GM08714 (cell line): ENCODE data around the gene MAN1A2.
"Not testable (repeated sequence)": the region's sequence is repeated elsewhere in the genome, so short reads cannot be mapped to it uniquely, and the experiment has no call there.

Experiments
- H3K4me3 ChIP-seq: fragments of 200-500 bp; sonication (Bioruptor generic); 2 replicates; pipeline ENCODE4 v1.5.1; 2014; ENCODE audit warnings: mild to moderate bottlenecking, low read length, inconsistent platforms
- ZNF274 ChIP-seq: IDR thresholded peaks from 2 replicates; pipeline ENCODE4 v1.6.1; 2012; ENCODE audit warnings: mild to moderate bottlenecking, low read depth, low read length

MAN1A2 gene

DNA sequence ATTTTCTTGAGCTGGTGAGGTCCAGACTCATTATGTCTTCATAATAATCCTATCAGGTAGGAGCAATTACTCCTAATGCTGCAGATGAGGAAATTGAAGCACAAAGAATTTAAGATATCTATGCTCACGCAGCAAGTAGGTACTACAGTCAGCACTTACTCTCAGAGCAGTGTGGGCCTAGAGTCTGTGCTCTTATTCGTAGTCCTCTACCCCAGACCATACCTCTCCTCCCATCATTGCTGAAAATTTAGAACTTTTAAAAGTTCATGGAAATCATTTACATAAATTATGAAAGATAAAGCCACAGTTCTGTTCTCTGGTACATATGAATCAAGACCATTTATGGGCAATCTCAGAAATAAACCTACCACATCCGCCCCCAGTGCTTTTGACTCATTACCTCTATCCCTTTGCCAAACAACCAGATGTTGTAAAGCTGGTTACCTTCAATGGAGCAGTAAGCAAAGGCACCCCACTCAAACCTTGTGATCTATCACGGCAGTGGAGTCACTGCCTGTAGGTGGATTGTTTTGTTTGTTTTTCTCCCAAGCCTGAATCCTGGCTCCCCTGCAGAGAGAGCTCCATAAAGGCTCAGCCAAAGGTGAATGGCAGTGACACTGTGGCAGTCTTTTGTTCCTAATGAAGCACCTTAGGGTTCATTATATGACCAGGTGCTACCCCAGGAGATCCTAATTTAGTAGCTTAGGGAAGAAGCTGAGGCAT lies 20.9 kb upstream of the MAN1A2 start:
- H3K4me3 ChIP-seq, result no peak overlapping the region
- no peak for TF ChIP-seq ZNF274

DNA sequence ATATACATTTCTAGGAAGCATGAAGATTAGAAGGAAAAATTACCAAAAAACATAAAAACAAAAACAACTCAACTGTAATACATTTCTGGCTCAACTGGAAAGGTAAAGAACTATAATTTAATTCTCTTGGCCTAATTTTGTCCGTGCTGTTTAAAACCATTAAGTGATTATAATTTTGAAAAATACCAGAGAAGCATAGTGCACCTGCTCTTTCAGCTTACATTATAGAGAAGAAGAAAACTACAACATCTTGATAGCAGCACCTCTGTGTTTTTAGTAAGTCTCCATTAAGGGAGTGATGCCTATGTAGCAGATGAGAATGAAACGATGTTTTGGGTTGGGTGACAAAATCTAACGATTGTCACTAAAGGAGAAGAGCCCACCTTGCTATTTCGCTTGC lies 19.3 kb upstream of the MAN1A2 start:
- TF ChIP-seq ZNF274, result no peak
- no peak overlapping the region for H3K4me3 ChIP-seq

DNA sequence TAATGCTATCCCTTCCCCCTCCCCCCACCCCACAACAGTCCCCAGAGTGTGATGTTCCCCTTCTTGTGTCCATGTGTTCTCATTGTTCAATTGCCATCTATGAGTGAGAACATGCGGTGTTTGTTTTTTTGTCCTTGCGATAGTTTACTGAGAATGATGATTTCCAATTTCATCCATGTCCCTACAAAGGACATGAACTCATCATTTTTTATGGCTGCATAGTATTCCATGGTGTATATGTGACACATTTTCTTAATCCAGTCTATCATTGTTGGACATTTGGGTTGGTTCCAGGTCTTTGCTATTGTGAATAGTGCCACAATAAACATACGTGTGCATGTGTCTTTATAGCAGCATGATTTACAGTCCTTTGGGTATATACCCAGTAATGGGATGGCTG lies 14.6 kb upstream of the MAN1A2 start:
- not testable (repeated sequence) for H3K4me3 ChIP-seq

DNA sequence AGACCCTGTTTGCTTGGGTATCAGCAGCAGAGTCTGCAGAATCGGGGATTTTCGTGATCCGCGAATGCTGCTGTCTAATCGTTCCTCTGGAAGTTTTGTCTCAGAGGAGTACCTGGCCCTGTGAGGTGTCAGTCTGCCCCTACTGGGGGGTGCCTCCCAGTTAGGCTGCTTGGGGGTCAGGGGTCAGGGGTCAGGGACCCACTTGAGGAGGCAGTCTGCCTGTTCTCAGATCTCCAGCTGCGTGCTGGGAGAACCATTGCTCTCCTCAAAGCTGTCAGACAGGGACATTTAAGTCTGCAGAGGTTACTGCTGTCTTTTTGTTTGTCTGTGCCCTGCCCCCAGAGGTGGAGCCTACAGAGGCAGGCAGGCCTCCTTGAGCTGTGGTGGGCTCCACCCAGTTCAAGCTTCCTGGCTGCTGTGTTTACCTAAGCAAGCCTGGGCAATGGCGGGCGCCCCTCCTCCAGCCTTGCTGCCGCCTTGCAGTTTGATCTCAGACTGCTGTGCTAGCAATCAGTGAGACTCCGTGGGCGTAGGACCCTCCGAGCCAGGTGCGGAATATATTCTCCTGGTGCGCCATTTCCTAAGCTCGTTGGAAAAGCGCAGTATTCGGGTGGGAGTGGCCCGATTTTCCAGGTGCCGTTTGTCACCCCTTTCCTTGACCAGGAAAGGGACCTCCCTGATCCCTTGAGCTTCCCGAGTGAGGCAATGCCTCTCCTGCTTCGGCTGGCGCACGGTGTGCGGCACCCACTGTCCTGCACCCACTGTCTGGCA lies 9.2 kb upstream of the MAN1A2 start:
- H3K4me3 ChIP-seq, result not testable (repeated sequence)

DNA sequence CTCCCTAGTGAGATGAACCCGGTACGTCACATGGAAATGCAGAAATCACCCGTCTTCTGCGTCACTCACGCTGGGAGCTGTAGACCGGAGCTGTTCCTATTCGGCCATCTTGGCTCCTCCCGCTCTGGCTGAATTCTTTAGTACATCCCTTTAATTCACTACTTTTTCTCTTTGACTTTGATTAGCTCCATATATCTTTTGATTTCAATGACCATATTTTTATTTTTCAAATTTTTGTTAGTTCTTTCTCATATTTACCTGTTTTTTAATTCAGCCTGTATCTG lies 8.7 kb upstream of the MAN1A2 start:
- H3K4me3 ChIP-seq, result not testable (repeated sequence)

DNA sequence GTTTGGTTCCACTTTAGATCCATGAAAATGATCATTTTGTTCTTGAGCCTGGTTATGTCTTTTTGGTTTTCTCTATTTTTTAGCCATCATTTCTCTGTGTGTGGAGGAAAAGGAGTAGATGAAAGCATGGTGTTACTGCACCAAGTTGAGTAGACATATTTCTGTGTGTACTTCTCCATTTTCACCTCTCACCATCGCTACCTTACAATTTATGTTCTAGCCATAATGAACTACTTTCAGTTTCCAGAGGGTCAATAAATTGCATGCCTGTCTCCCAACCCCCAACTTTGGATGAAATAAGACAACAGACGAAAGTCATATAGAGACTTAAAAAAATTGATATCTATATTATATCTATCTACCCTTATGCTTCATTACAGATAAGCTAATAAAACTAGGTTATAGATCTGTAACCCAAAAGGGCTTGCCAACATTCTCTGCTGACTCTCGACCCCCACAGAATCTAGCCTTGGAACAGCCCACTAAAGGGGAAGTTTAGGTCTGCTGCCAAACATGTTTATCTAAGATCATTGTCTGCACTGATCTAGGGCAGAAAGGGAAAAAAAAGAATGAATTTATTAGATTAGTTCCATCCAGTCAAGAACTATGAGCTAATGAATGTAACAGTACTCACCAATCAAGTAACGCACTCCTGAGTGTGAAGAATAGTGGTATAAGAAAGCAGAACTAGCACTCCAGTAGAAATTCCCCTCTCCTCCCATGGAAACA lies 7.5 kb upstream of the MAN1A2 start:
- TF ChIP-seq ZNF274, result no peak
- no peak overlapping the region for H3K4me3 ChIP-seq

DNA sequence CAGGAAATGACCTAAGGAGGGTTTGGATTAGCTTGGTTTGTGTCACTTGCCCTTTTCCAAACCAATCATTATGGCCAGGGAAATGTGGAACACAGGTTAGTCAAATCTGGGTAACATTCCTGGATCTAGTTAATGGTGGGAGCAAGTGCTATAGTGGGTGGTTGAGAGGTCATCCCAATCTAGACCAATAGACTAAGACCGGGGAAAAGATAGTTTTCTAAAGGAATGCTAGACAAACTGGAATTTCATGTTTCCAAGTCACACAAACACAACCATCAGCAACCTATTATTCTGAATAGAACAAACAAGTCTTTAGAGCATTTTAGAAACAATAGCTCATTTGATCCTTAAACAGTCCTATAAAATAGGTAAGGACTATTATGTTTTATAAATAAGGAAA lies 4.3 kb upstream of the MAN1A2 start:
- no peak overlapping the region for H3K4me3 ChIP-seq
- TF ChIP-seq ZNF274, result no peak

DNA sequence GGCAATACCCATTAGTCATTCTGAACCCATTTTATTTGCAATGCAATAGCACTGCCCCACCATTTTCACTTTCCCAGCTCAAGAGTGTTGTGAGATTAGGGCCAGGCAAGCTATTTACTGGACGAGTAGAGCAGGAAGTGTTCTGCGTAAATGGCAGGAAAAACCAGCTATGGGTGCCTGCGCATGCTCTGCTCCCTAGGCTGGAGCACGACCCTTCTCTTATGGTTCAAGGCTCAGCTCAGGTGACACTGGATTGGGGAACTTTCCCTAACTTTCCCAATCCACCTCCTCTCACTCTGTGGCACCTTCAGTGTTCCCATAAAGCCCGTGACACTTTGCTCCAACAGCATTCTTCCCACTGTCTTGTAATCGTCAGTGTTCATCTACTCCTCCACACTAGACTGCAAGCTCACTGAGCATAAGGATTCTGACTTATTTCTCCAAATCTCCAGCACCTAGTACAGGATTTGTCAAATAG lies 3.6 kb upstream of the MAN1A2 start:
- H3K4me3 ChIP-seq, result no peak overlapping the region
- no peak for TF ChIP-seq ZNF274

DNA sequence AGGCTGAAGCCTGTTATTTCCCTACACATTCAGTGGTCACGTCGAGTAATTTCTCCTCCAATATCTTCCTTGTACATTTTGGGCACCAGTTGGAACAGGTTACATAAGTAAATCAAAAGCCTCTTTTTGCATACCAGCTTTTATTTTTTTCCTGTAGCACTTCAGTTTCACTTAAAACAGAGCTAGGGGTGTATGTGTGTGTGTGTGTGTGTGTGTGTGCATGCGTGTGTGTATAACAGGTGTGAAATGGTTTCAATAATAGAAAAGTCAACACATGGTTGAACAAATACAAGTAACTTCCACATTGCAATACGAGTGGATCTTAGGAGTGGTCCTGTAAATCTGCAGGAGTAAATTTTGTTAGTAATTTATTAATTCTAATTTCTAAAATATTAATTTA lies 3.0 kb upstream of the MAN1A2 start:
- no peak for TF ChIP-seq ZNF274
- H3K4me3 ChIP-seq, result no peak overlapping the region

DNA sequence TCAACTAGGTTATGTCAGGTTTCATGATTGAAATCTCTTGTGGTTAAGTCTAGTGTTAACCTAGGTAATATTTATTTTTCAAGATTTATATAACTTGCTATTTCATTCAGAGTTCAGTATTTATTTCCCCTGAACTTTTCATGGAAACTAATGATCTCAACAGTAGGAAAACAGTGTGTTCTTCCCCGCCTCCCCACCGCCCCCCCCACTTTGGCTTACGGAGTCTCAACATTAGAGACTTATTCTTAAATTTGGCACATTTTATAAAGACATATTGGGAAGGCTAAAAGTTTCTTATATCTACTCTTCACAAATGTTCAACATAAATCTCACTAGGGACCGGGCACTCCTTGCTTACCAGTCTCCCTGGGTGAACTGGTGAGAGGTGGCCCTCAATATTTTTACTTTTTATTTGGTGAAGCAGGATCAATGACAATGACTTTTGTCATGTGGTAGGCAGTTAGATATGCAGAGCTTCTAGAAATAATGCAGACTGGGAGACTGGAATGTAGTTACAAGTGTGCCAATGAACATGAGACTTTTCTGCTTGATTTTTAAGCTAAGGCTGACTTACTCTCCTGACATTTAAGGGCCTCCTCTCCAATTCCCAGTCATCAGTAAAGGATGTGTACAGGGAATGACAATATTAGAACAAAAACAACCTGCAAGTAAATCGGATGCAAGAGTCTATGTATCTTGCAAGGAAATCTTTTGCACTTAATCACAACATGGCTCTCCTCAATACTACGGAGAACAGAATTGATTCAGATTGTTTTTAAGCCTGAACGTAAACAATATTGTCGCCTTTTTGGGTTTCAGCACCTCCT lies 1.7 kb upstream of the MAN1A2 start:
- H3K4me3 ChIP-seq, result peak overlapping the region; percentile 89
- no peak for TF ChIP-seq ZNF274

DNA sequence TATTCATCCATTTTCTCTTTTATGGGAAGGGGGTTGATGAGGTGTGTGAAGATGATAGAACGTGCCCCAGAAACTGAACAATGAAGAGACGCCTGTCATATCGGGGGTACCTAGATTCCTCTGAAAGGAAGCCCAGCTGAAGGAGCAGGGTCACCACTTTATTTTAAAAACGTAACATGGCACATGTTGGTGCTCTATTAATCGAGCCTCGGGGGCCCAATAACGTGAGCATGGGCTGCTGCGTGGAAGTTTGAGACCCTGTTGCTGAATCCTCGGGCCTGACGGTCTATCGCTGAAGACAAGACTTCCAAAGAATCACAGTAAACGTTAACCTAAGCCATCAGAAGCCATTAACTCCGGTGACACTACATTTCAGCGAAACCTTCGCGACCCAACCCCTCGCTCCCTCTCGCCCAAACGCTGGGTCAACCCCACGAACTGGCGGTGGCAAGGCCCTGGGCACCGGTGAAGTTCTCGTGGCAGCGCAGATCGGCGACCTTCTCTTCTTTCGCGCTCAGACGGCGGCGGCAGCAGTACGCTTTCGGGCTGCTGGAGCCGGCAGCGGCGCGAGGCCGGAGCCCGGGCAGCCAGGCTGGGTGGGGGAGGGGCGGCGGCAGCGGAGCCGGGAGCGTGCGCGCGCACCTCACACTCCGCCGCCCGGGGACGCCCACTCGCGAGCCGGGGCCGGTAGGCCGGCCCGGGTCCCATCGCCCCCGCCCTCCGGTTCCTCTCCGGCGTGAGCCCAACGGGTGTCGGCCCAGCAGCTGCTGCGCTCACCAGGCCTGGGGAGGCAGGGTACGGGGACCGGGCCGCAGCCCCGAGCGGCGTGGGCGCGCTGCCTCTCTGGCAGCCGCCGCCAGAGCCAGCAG lies 838 bp upstream of the MAN1A2 start:
- TF ChIP-seq ZNF274, result no peak
- peak overlapping the region; percentile 89 for H3K4me3 ChIP-seq

DNA sequence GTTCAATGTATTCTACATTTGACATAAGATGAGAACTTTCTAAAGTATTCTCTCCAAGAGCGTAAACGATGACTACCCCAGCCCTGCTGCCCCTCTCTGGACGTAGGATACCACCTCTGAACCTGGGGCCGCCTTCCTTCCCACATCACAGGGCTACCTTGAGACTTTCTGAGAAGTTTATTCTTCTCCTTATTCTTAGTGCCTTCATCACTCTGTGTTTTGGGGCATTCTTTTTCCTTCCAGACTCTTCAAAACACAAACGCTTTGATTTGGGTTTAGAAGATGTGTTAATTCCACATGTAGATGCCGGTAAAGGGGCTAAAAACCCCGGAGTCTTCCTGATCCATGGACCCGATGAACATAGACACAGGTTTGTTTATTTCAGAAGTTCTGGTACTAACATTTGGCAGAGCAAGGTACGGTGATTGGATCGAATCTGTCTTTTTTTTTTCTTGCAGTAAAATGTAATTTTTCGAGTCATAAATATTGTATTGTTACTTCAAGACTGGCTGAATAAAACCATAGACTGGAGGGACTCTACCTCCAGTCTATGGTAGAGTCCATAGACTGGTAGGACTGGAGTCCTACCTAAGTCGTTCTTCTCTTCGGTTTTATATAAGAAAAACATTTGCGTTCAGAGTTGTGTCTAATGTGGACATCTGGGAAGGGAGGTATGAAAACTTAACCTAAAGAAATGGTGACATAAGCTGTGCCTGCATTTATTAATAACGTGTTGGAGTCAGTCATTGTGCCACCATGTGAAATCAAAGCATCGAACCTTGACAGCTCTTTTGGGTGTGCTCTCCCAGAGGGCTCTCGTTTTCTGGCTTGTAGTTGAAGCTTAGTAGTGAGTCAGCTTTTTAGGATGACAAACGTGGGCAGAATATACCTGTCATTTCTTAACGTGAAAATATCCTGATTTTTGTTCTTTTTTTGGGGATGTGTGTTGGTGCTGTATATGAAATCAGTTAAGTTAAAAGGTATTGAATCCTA lies 1.2 kb downstream of the MAN1A2 start:
- TF ChIP-seq ZNF274, result no peak

More for the DNA sequence above, 1.2 kb downstream of the MAN1A2 start:
- peak overlapping the region; percentile 89 for H3K4me3 ChIP-seq
